A673 (cell line): ENCODE measurements around the gene FAM219B.

Experiments
- CTCF ChIP-seq: fragments of 300-800, 200-600 bp; sonication (generic); conservative IDR thresholded peaks from 2 replicates; pipeline ENCODE4 v1.5.1; 2017; ENCODE audit warnings: low read depth, mild to moderate bottlenecking, antibody characterized with exemption, low read length, moderate library complexity, mixed read lengths
- EZH2 ChIP-seq: fragments of 200-600 bp; sonication (generic); IDR thresholded peaks from 2 replicates; pipeline ENCODE4 v1.6.1; 2017; ENCODE audit warnings: borderline replicate concordance, low read depth, mild to moderate bottlenecking, mixed read lengths, antibody characterized with exemption, low read length; ENCODE audit not compliant: poor library complexity, severe bottlenecking

- TF ChIP-seq CTCF (no peak), EZH2 (no peak)
These were observed 41.3 kb downstream of the FAM219B start for GRCh38 chr15:74865316-74865715.
